ENCODE data around the gene FADS3. TPM values are rescaled to one million over a fixed set of nuclear protein-coding genes. Genes with fewer than 3 reads are reported as not detected.

The FADS3 gene
- total RNA-seq, 2 experiments from 2014 or later: 3.8 to 4.5 TPM

- Mint-ChIP-seq H3K9me3 (ENCODE audit: insufficient read depth) (no peaks in the 10 kb centered on the region), H3K27ac (no peak overlapping the region), H3K4me3 (no peak overlapping the region), H3K4me1 (ENCODE audit: low read depth) (peaks cover 50% of the 10 kb centered on the region), H3K36me3 (ENCODE audit: low read depth) (peaks cover 84% of the 10 kb centered on the region), H3K27me3 (ENCODE audit: low read depth) (no peaks in the 10 kb centered on the region)
- POLR2A ChIA-PET: no interaction called here
- no peak for DNase-seq
- no peak for ATAC-seq
- CTCF ChIA-PET: interaction anchor here (0.6 to 1.2 kb wide), 3 partner anchors 9 to 472 kb away, joined by 3 to 4 read pairs (median 4); no protein-coding TSS in a partner anchor
Measured at GRCh38 chr11:61837411-61838005, 53.8 kb downstream of the FADS3 start.

GRCh38 chr11:61836193-61836592 is 55.2 kb downstream of the FADS3 start:
- no peaks in the 10 kb centered on the region for H3K9me3 Mint-ChIP-seq (ENCODE audit: insufficient read depth)
- peak overlapping the region; percentile 95 for H3K27ac Mint-ChIP-seq
- CTCF ChIA-PET: interaction anchor here (1.9 to 3.3 kb wide), 2 partner anchors 39 to 246 kb away, joined by 4 to 34 read pairs; no protein-coding TSS in a partner anchor
- ATAC-seq (no peak), DNase-seq (no peak)
- POLR2A ChIA-PET: interaction anchor here (1.2 kb wide), 1 partner anchor 21 kb away, joined by 3 read pairs; no protein-coding TSS in a partner anchor
- no peaks in the 10 kb centered on the region for H3K27me3 Mint-ChIP-seq (ENCODE audit: low read depth)
- peaks cover 83% of the 10 kb centered on the region for H3K36me3 Mint-ChIP-seq (ENCODE audit: low read depth)
- peaks cover 60% of the 10 kb centered on the region for H3K4me1 Mint-ChIP-seq (ENCODE audit: low read depth)
- H3K4me3 Mint-ChIP-seq: no peak overlapping the region

DNA sequence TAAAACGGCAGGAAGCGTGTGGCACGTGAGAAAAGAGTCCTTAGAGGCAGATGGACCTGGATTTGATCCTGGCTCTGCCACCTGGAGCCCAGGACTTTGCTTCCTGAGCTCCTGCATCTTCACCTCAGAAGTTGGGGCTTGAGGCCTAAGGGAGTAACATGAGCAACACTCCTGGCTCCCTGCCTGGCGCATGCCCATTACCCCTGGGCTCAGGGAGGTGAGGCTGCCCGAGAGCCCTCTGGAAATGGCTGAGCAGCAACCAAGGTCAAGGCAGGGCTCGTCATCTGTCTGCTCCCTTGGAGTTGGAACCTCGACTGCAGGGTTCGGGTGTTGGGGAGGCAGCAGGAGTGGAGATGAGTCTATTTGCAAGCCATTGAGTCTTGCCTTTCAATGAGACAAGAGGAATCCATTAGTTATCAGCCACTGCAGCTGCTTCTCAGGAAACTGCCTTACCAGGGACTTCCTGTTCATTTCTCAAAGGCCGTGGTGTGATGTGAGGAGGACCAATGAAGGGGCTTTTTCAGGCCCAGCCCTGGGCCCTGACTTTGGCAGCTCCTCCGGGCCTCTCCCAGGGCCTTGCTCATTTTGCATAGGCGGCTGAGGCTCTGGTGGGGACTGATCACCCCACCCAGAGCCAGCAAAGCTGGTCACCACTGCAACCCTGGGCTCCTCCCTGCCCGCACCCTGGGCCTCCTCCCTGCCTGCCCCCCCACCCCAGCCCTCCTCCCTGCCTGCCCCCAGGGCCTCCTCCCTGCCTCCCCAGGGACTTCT is 56.9 kb downstream of the FADS3 start:
- peaks cover 69% of the 10 kb centered on the region for H3K4me1 Mint-ChIP-seq (ENCODE audit: low read depth)
- no peaks in the 10 kb centered on the region for H3K9me3 Mint-ChIP-seq (ENCODE audit: insufficient read depth)
- peak overlapping the region; percentile 77 for H3K4me3 Mint-ChIP-seq
- DNase-seq (peak; percentile 91), ATAC-seq (peak; percentile 99)
- H3K27me3 Mint-ChIP-seq (ENCODE audit: low read depth): no peaks in the 10 kb centered on the region
- ChIA-PET CTCF (interaction anchor here (0.6 to 3.3 kb wide), 8 partner anchors 11 to 274 kb away, joined by 3 to 34 read pairs (median 4); partner anchors contain the start of gene FADS1), POLR2A (interaction anchor here (0.6 to 1.8 kb wide), 8 partner anchors 14 to 274 kb away, joined by 3 to 33 read pairs (median 3); partner anchors contain the start of genes FADS1, FEN1, FTH1 and TMEM258)
- H3K36me3 Mint-ChIP-seq (ENCODE audit: low read depth): peaks cover 83% of the 10 kb centered on the region
- H3K27ac Mint-ChIP-seq: peak overlapping the region; percentile 95

DNA sequence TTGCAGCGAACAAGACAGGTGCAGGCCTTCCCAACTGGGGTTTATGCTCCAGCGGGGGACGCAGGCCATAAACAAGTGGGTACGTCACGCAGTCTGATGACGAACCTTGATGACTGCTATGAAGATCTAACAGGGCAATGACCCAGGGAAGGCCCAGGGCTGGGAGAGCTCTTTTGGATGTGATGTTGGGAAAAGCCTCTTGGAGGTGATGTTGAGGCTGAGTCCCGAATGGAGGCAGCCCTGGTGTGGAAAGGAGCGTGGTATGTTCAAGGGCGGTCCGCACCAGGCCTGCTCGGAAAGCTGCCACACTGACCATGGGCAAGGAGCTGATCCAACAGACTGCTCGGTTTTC is 57.4 kb downstream of the FADS3 start:
- H3K27me3 Mint-ChIP-seq (ENCODE audit: low read depth): no peaks in the 10 kb centered on the region
- peaks cover 82% of the 10 kb centered on the region for H3K36me3 Mint-ChIP-seq (ENCODE audit: low read depth)
- CTCF ChIA-PET: interaction anchor here (0.6 to 3.3 kb wide), 7 partner anchors 11 to 274 kb away, joined by 3 to 34 read pairs (median 3); partner anchors contain the start of gene FADS1
- H3K27ac Mint-ChIP-seq: peak overlapping the region; percentile 95
- DNase-seq (no peak), ATAC-seq (no peak)
- H3K4me1 Mint-ChIP-seq (ENCODE audit: low read depth): peaks cover 69% of the 10 kb centered on the region
- no peaks in the 10 kb centered on the region for H3K9me3 Mint-ChIP-seq (ENCODE audit: insufficient read depth)
- POLR2A ChIA-PET: interaction anchor here (0.6 to 1.8 kb wide), 8 partner anchors 14 to 291 kb away, joined by 3 to 33 read pairs (median 3); partner anchors contain the start of genes FADS1, FEN1, FTH1 and TMEM258
- peak overlapping the region; percentile 77 for H3K4me3 Mint-ChIP-seq

DNA sequence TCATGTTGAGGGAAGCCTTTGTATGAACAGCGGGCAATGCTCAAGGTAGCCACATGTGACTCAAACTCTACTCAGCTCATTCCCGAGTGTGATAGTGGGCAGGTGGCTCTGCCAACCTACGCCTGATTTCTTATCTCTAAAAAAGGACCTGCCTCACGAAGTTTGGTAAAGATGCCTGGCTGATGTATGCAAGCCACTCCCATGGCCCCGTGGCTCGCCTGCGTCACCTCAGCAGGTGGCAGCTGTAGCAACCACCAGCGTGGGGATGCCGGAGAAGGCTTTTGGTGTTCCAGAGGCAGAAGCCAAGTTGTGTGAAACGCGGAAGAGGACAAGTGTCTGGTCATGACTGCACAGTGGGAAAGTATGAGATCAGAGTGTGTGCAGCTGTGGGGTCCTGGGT is 57.9 kb downstream of the FADS3 start:
- no peaks in the 10 kb centered on the region for H3K27me3 Mint-ChIP-seq (ENCODE audit: low read depth)
- peaks cover 66% of the 10 kb centered on the region for H3K4me1 Mint-ChIP-seq (ENCODE audit: low read depth)
- H3K27ac Mint-ChIP-seq: peak overlapping the region; percentile 95
- H3K36me3 Mint-ChIP-seq (ENCODE audit: low read depth): peaks cover 79% of the 10 kb centered on the region
- ChIA-PET CTCF (interaction anchor here (1.3 to 3.3 kb wide), 4 partner anchors 16 to 275 kb away, joined by 3 to 34 read pairs (median 6); partner anchors contain the start of gene FADS1), POLR2A (interaction anchor here (0.6 to 1.8 kb wide), 3 partner anchors 19 to 292 kb away, joined by 3 to 10 read pairs (median 10); partner anchors contain the start of gene FTH1)
- DNase-seq (peak; percentile 32), ATAC-seq (no peak)
- peak overlapping the region; percentile 77 for H3K4me3 Mint-ChIP-seq
- no peaks in the 10 kb centered on the region for H3K9me3 Mint-ChIP-seq (ENCODE audit: insufficient read depth)

- Mint-ChIP-seq H3K27ac (peak overlapping the region; percentile 95), H3K36me3 (ENCODE audit: low read depth) (peaks cover 77% of the 10 kb centered on the region), H3K4me1 (ENCODE audit: low read depth) (peaks cover 64% of the 10 kb centered on the region), H3K27me3 (ENCODE audit: low read depth) (no peaks in the 10 kb centered on the region), H3K4me3 (peak overlapping the region; percentile 77), H3K9me3 (ENCODE audit: insufficient read depth) (no peaks in the 10 kb centered on the region)
- DNase-seq (no peak), ATAC-seq (no peak)
- POLR2A ChIA-PET: interaction anchor here (0.7 kb wide), 1 partner anchor 18 kb away, joined by 10 read pairs; no protein-coding TSS in a partner anchor
- CTCF ChIA-PET: interaction anchor here (1.0 to 3.3 kb wide), 2 partner anchors 33 to 35 kb away, joined by 3 to 34 read pairs; no protein-coding TSS in a partner anchor
Measured at GRCh38 chr11:61832754-61833153, 58.6 kb downstream of the FADS3 start.

DNA sequence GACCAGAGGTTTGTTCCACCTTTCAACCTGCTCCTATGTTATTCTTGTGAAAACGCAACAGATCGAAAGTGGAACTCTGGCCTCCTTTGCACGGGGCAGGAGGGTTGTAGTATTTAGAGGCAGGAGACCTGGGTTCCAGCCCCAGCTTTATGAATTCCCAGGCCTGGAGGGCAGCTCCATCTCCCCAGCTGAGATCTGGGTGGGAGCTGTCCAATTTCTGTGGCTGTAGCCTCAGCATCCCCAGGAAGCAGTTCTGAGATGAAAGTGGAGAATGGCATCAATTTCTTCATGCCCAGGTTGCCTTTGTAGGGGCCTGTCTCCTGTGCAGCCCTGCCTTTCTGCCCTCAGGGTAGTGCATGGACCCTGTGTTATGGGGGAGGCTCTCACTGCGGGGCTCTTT is 59.1 kb downstream of the FADS3 start:
- ATAC-seq: no peak
- no peak for DNase-seq
- H3K4me1 Mint-ChIP-seq (ENCODE audit: low read depth): peaks cover 64% of the 10 kb centered on the region
- H3K4me3 Mint-ChIP-seq: peak overlapping the region; percentile 89
- peak overlapping the region; percentile 95 for H3K27ac Mint-ChIP-seq
- H3K36me3 Mint-ChIP-seq (ENCODE audit: low read depth): peaks cover 73% of the 10 kb centered on the region
- CTCF ChIA-PET: interaction anchor here (1.0 to 4.9 kb wide), 5 partner anchors 14 to 276 kb away, joined by 3 to 53 read pairs (median 10); partner anchors contain the start of gene FADS1
- no peaks in the 10 kb centered on the region for H3K9me3 Mint-ChIP-seq (ENCODE audit: insufficient read depth)
- POLR2A ChIA-PET: interaction anchor here (1.9 kb wide), 1 partner anchor 17 kb away, joined by 9 read pairs; no protein-coding TSS in a partner anchor
- H3K27me3 Mint-ChIP-seq (ENCODE audit: low read depth): no peaks in the 10 kb centered on the region

- ATAC-seq (no peak), DNase-seq (no peak)
- Mint-ChIP-seq H3K9me3 (ENCODE audit: insufficient read depth) (no peaks in the 10 kb centered on the region), H3K36me3 (ENCODE audit: low read depth) (peaks cover 70% of the 10 kb centered on the region), H3K27ac (peak overlapping the region; percentile 95), H3K4me3 (peak overlapping the region; percentile 89), H3K27me3 (ENCODE audit: low read depth) (no peaks in the 10 kb centered on the region), H3K4me1 (ENCODE audit: low read depth) (peaks cover 69% of the 10 kb centered on the region)
- CTCF ChIA-PET: interaction anchor here (0.9 to 4.9 kb wide), 11 partner anchors 13 to 278 kb away, joined by 3 to 53 read pairs (median 6); partner anchors contain the start of gene FADS1
- POLR2A ChIA-PET: interaction anchor here (0.7 to 4.8 kb wide), 4 partner anchors 15 to 293 kb away, joined by 3 to 48 read pairs (median 24); partner anchors contain the start of genes FEN1, INCENP and TMEM258
Measured at GRCh38 chr11:61830237-61831105, 60.9 kb downstream of the FADS3 start.

GRCh38 chr11:61829806-61830205 is 61.5 kb downstream of the FADS3 start:
- Mint-ChIP-seq H3K27me3 (ENCODE audit: low read depth) (no peaks in the 10 kb centered on the region), H3K9me3 (ENCODE audit: insufficient read depth) (no peaks in the 10 kb centered on the region), H3K4me3 (peak overlapping the region; percentile 89), H3K4me1 (ENCODE audit: low read depth) (peaks cover 64% of the 10 kb centered on the region), H3K36me3 (ENCODE audit: low read depth) (peaks cover 68% of the 10 kb centered on the region), H3K27ac (peak overlapping the region; percentile 93)
- ChIA-PET CTCF (interaction anchor here (1.2 to 4.9 kb wide), 8 partner anchors 12 to 751 kb away, joined by 3 to 53 read pairs (median 7); partner anchors contain the start of gene FADS1), POLR2A (interaction anchor here (3.7 to 4.8 kb wide), 2 partner anchors 15 to 37 kb away, joined by 39 to 48 read pairs; partner anchors contain the start of genes FEN1 and TMEM258)
- ATAC-seq (no peak), DNase-seq (no peak)

- H3K36me3 Mint-ChIP-seq (ENCODE audit: low read depth): peaks cover 63% of the 10 kb centered on the region
- ChIA-PET POLR2A (interaction anchor here (1.0 to 4.8 kb wide), 8 partner anchors 11 to 273 kb away, joined by 3 to 48 read pairs (median 10); partner anchors contain the start of genes FADS1, FEN1 and TMEM258), CTCF (interaction anchor here (0.6 to 4.9 kb wide), 15 partner anchors 8 to 752 kb away, joined by 3 to 53 read pairs (median 3); partner anchors contain the start of genes FADS1 and FEN1)
- peaks cover 57% of the 10 kb centered on the region for H3K4me1 Mint-ChIP-seq (ENCODE audit: low read depth)
- H3K4me3 Mint-ChIP-seq: peak overlapping the region; percentile 89
- H3K9me3 Mint-ChIP-seq (ENCODE audit: insufficient read depth): no peaks in the 10 kb centered on the region
- peak overlapping the region; percentile 93 for H3K27ac Mint-ChIP-seq
- ATAC-seq (peak; percentile 50), DNase-seq (peak; percentile 67)
- peaks cover 2% of the 10 kb centered on the region for H3K27me3 Mint-ChIP-seq (ENCODE audit: low read depth)
Measured at GRCh38 chr11:61828629-61829407, 62.5 kb downstream of the FADS3 start.

Measured in activated CD8-positive, alpha-beta T cell treated with anti-CD3 and anti-CD28 coated beads, Interleukin-2, amount 10 ng/mL, durations not matched to agents 7 days and 5 days (primary cell).